ENCODE results near the gene WNT1.

The WNT1 gene

DNA sequence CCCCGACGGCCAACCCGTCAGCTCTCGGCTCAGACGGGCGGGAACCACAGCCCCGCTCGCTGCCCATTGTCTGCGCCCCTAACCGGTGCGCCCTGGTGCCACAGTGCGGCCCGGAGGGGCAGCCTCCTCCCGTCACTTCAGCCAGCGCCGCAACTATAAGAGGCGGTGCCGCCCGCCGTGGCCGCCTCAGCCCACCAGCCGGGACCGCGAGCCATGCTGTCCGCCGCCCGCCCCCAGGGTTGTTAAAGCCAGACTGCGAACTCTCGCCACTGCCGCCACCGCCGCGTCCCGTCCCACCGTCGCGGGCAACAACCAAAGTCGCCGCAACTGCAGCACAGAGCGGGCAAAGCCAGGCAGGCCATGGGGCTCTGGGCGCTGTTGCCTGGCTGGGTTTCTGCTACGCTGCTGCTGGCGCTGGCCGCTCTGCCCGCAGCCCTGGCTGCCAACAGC, at the start of gene WNT1:
WNT1 (plus strand) TSS at position 32 of the 450 bp plus-strand sequence; CDS start at position 361, 329 bp downstream.
- no peak for DNase-seq (ENCODE audit: low spot score)

- DNase-seq (ENCODE audit: low spot score) = no peak
These were observed 48.6 kb upstream of the WNT1 start for GRCh38 chr12:48929551-48929950.

DNA sequence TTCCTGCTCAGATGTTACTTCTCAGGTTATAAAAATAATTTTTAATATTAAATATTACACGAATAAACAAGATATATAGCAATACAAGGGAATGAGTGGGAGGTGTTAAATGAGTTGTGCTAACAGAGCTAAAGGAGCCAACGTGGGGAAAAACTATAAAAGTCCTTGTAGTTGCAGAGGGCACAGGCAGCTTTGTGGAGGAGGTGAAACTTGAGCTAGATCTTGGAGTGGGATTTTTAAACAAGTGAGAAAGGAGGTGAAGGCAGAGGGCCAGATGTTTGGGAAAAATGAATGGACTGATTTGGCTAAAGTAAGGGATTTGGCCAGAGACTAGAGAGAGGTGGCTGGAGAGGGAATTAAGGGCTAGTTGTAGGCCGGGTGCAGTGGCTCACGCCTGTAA, 47.6 kb upstream of the WNT1 start:
- DNase-seq (ENCODE audit: low spot score) = no peak

DNA sequence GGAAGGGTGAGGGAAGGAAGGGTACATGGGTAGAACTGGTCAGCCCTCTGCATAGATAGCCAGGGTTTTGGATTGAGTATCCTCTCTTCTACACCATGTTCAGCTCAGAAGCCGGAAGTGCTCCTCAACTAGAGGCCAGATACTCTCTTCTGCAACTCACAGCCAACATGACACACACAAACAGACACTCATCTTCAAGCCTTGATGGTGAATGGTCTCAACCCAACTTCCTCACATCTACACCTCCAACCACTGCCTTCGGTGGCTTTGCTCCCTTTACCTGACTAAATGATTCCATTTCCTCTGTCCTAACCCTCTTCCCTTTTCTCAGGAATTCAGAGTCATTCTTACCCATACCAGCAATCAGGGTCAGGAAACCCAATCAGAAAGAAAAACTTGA, 45.2 kb upstream of the WNT1 start:
- DNase-seq (ENCODE audit: low spot score) = no peak

DNA sequence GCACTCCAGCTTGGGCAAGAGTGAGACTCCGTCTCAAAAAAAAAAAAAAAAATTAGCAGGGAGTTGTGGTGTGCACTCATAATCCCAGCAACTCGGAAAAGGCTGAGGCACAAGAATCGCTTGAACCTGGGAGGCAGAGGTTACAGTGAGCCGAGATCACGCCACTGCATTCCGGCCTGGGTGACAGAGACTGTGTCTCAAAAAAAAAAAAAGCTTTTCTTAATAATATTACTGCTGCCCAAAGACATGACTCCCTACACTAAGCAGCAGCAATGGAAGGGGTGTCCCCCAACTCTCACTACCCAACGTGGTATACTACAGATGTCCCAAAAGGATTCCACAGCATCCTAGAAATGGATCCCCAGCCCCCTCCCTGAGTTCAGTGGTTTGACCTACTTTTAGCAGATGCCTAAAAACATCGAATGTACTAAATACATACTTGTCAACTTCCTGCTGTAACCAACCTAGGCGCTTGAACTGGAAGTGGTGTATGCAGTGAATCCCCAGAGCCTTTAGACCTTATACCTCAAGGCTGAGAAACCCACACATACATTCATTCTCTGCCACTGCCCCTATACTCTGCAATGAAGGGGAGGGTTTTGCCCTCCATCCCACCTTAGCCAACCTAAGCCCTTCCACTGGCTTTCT, 44.3 kb upstream of the WNT1 start:
- DNase-seq (ENCODE audit: low spot score) = no peak

GRCh38 chr12:48934312-48934706, 43.8 kb upstream of the WNT1 start:
- no peak for DNase-seq (ENCODE audit: low spot score)

- peak; percentile 87 for DNase-seq (ENCODE audit: low spot score)
These were observed 41.6 kb upstream of the WNT1 start for GRCh38 chr12:48936379-48936979.

DNA sequence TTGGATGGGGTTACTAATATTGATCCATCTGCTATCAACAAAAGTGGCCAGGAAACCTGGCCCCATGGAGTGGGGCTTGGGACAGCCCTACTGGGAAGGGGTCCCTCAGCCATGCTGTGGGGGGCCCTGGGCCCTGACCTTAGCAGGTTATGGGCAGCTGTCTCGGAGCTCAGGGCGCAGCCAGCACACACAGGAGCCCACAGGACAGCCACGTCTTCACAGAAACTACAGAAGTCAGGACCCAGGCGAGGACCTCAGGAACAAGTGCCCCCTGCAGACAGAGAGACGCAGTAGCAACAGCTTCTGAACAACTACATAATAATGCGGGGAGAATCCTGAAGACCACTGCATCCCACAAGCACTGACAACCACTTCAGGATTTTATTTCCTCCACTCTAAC, 41.0 kb upstream of the WNT1 start:
- no peak for DNase-seq (ENCODE audit: low spot score)

DNA sequence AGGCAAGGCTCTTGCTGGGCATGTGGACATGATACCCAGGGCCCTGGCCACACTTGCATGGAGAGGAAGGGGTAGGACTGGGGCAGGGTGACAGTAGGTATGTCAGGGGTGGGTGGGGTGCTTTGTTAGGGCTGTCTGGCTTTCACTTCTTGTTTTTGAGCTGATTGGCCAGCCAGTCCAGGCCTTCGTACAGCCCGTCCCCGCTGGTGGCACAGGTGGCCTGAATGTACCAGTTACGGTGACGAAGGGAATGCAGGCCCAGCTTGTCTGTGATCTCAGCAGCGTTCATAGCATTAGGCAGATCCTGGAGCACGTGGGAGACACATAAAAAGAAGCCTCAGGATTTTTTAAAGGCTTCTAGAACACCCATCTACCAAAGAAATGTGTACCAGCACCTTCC, 39.3 kb upstream of the WNT1 start:
- no peak for DNase-seq (ENCODE audit: low spot score)

GRCh38 chr12:48940181-48940580, 37.9 kb upstream of the WNT1 start:
- DNase-seq (ENCODE audit: low spot score) = no peak

- no peak for DNase-seq (ENCODE audit: low spot score)
These were observed 34.9 kb upstream of the WNT1 start for GRCh38 chr12:48943221-48943620.

DNA sequence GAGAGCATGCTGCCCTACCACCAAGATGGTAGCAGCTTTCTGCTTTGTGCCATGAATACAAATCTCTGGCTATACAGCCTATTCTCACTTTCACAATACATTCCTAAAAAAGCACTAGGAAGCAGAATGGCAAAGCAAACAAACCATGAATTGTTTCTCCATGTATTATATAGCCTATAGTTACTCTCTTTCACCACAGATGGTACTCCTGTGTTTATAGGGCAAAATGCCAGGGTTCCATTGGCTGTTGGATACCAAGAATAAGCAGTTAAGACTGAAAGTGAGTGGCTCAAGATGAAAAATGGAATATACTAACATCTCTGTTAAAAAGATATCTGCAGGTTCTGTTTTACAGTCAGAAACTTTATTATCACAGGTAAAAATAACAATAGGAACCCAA, 31.9 kb upstream of the WNT1 start:
- DNase-seq (ENCODE audit: low spot score) = no peak

- DNase-seq (ENCODE audit: low spot score) = no peak
These were observed 31.2 kb upstream of the WNT1 start for GRCh38 chr12:48946943-48947342.

DNA sequence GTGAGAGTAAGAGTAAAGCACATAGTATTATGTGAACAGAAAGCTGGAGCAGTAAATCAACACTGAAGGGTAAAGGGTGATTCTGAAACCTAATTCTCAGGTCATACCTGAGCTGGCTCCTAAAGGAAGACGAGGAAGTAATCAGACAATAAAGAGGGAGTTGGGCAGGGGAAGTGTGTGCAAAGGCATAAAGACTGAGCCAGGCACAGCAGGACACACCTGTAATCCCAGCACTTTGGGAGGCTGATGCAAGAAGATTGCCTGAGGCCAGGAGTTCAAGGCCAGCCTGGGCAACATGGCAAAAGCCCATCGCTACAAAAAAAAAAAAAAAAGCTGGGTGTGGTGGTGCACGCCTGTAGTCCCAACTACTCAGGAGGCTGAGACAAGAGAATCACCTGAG, 30.4 kb upstream of the WNT1 start:
- DNase-seq (ENCODE audit: low spot score) = no peak

- no peak for DNase-seq (ENCODE audit: low spot score)
These were observed 25.4 kb upstream of the WNT1 start for GRCh38 chr12:48952691-48953090.

GRCh38 chr12:48954061-48954460, 24.1 kb upstream of the WNT1 start:
- DNase-seq (ENCODE audit: low spot score) = no peak

GRCh38 chr12:48954841-48955501, 23.2 kb upstream of the WNT1 start:
- DNase-seq (ENCODE audit: low spot score) = no peak

DNA sequence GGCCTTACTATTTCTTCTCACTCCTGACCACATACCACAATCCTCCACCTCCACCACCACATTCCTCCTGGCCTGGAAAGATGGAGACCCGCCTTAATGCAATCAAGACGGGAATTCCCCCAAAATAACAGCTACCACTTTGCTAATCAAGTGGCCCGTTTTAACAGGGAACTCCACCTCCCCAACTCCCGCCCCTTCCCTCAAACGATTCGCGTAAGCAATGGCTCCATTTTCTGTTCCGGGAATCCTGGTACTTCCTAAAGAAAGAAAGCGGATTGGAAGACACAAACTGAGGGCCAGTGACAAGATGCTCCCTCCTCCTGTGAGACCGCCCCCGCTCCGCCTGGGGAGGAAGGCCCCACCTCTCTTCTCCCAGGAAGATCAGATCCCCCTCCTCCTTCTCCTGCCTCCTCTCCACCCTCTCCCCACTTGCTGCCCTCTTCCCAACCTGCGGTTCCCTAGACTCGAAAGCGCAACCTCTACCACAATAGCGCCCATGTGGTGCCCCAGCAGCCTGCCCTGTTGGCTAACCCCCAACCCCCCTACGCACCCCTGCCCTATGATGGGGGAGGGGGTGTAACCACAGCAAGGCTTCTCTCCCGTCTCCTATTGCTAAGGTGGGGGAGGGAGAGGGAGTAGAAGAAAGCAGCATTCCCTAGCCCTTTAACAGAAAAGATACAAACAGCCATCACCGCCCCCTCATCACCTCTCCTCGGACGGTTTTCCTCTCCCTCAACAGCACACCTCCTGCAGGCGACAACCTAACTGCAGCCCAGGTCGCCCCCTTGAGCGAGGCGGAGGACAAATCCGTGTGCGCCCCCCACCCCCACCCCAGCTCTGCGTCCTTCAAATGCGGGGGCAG, 21.6 kb upstream of the WNT1 start:
- peak; percentile 92 for DNase-seq (ENCODE audit: low spot score)

DNA sequence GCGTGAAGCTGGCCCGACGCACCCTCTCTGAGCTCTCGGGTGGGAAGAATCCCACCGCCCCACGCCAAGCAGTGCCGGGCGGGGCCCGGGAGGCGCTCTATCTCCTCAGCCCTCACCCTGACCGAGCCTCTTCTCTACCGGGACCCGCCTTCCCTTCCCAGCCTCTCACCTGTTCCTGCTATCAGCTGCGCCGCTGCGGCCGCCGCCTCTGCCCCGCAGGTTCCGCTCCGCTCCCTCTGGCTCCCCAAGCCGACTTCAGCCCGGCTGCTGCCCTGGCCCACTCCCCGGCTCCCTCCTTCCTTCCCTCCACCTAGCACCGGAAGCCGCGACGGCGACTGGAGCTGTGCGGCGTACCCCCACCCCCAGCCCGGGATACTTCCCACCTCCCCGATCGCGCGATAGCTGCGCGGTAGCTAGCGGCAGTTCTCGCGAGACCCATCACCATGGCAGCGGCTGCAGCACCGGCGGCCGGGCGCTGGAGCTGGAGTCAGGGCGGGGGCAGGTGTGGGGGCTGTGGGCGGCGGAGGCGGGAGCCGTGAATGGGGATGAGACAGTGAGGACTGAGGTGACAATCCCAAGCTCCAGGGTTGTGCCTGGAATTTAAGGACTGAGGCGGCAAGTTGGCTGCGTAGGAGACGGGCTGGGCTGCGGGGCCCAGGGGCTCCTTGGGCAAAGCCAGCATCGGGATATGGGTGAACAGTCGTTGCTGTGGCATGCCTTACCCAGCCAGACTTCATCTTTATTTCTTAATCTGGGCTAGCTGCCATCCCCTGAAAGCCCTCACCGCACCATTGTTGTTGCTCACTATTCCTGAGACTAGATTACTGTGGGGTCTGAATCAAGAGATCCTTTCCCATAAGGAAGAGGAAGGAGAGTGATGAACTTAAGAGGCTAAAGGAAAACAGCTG, 20.7 kb upstream of the WNT1 start, which contains the start of gene ARF3:
ARF3 (minus strand) TSS at position 347 of the 908 bp plus-strand sequence. CDS start 16,392 bp downstream, outside the sequence.
- DNase-seq (ENCODE audit: low spot score) = peak; percentile 97

GRCh38 chr12:48958049-48958388, 20.1 kb upstream of the WNT1 start:
- no peak for DNase-seq (ENCODE audit: low spot score)

GRCh38 chr12:48960834-48961233, 17.3 kb upstream of the WNT1 start:
- no peak for DNase-seq (ENCODE audit: low spot score)
